Breast epithelium (tissue), 4 donors: ENCODE measurements around the gene NFKBIA. TPM values are rescaled to one million over a fixed set of nuclear protein-coding genes. Genes with fewer than 3 reads are reported as not detected.

Experiments used
- DNase-seq, 2 donors: peaks; one replicate each; pipeline ENCODE4 v3.0.0-alpha.2; 2019; ENCODE audit warnings: low spot score in 2 of 2
- H3K27ac ChIP-seq, 2 donors: fragments of 200-600 bp; sonication (generic) in 1 of 2; one replicate each; pipeline ENCODE4 v1.5.1; 2016 to 2019; ENCODE audit warnings: mild to moderate bottlenecking in 1 of 2
- H3K27me3 ChIP-seq, 2 donors: fragments of 200-600 bp; sonication (generic) in 1 of 2; one replicate each; pipeline versions ENCODE4 v1.5.1 to v1.6.0; 2017 to 2019; ENCODE audit warnings: control low read depth in 1 of 2, mild to moderate bottlenecking in 1 of 2
- H3K36me3 ChIP-seq: fragments of 200-600 bp; one replicate; pipeline ENCODE4 v1.5.1; 2019
- H3K4me1 ChIP-seq, 2 donors: fragments of 200-600 bp; sonication (generic); one replicate each; pipeline ENCODE4 v1.5.1; 2016 to 2019; ENCODE audit warnings: control low read depth in 1 of 2
- H3K4me3 ChIP-seq, 3 donors: fragments of 200-600 bp; sonication (generic); 1 replicate in 2 of 3; 2 replicates in 1 of 3; pipeline ENCODE4 v1.5.1; 2016 to 2019; ENCODE audit warnings: mild to moderate bottlenecking in 3 of 3, moderate library complexity in 2 of 3
- H3K9me3 ChIP-seq, 2 donors: fragments of 200-600 bp; sonication (generic) in 1 of 2; one replicate each; pipeline ENCODE4 v1.5.1; 2016 to 2019; ENCODE audit warnings: control low read depth in 1 of 2
- CTCF ChIP-seq, 3 donors: fragments of 450-650 bp; IDR thresholded peaks; one replicate each; pipeline ENCODE4 v1.5.1; 2016 to 2017; ENCODE audit warnings: antibody characterized with exemption in 3 of 3, mild to moderate bottlenecking in 3 of 3, moderate library complexity in 3 of 3
- POLR2A ChIP-seq: fragments of 450-650 bp; IDR thresholded peaks from one replicate; pipeline ENCODE4 v1.6.1; 2016; ENCODE audit warnings: antibody characterized with exemption, mild to moderate bottlenecking, moderate library complexity
- POLR2AphosphoS5 ChIP-seq, 3 donors: sonication (generic); formaldehyde crosslinking; IDR thresholded peaks; one replicate each; pipeline ENCODE4 v1.6.1; 2017; ENCODE audit warnings: antibody characterized with exemption in 3 of 3
- intact Hi-C: fragments of 100-400 bp; cut with DNase I; formaldehyde crosslinking; loops from one replicate; pipeline ENCODE4 v1.15.1; 2023; ENCODE audit warnings: low total_unique reads
- total RNA-seq, 3 donors: library from RNA; depleted of rRNA; stranded (reverse); fragments of >200 nt; gene quantifications; one replicate each; pipeline ENCODE4 v1.1.0, GENCODE V29; 2016

NFKBIA gene
- total RNA-seq, 3 donors from 2014 or later, result 418 to 546 (median 422) TPM

GRCh38 chr14:35394326-35395013, 10.1 kb downstream of the NFKBIA start:
- Histone ChIP-seq H3K4me3 (no peak overlapping the region), H3K36me3 (no peaks in the 10 kb centered on the region), H3K27me3 (no peaks in the 10 kb centered on the region), H3K4me1 (peaks cover 0 to 7% of the 10 kb centered on the region in 2 donors), H3K27ac (peak overlapping the region in 1 of 2 donors; percentile 32), H3K9me3 (no peaks in the 10 kb centered on the region)
- DNase-seq, result no peak
- TF ChIP-seq CTCF (IDR thresholded peaks at IDR 0.05) (no peak), POLR2A (no peak), POLR2AphosphoS5 (IDR thresholded peaks at IDR 0.05) (no peak)
- intact Hi-C loops, result no loop called here

DNA sequence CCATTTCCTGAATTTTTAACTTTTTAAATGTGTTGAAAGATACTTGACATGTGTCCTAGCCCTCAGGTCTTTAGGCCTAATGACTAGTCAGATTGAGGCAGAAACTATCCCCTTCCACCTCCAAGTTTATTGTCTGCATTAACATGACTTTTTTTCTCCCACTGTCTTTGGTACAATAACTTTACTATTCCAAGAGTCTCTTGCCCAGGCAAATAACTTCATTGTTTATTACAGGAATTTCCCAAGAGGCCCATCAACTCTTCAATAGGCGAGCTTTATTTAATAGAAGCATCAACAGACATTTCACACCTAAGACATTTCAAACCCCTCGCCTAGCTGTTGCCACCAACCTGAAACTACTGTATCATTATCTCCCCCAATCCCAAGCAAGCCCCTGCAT, 10.7 kb downstream of the NFKBIA start:
- H3K4me1 ChIP-seq, result peaks cover 0 to 2% of the 10 kb centered on the region in 2 donors
- no peaks in the 10 kb centered on the region for H3K27me3 ChIP-seq
- TF ChIP-seq CTCF (IDR thresholded peaks at IDR 0.05), result no peak
- no peak for TF ChIP-seq POLR2A
- no peak for TF ChIP-seq POLR2AphosphoS5 (IDR thresholded peaks at IDR 0.05)
- DNase-seq, result no peak
- H3K9me3 ChIP-seq, result no peaks in the 10 kb centered on the region
- no peak overlapping the region for H3K4me3 ChIP-seq
- H3K36me3 ChIP-seq, result no peaks in the 10 kb centered on the region
- intact Hi-C loops, result no loop called here
- peak overlapping the region in 1 of 2 donors; percentile 32 for H3K27ac ChIP-seq

DNA sequence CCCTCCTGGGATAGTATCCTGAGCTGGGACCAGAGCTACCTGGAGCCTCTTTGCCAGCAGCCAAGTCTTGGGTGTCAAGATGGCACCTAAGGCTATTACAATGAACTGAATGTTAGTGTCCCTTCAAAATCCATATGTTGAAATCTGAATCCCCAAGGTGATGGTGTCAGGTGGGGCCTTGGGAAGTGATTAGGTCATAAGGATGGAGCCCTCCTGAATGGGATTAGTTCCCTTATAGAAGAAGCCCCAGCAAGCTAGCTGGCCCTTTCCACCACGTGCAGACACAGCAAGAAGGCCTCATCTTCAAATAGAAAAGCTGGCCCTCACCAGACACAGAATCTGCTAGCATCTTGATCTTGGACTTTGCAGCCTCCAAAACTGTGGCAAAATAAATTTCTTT, 12.4 kb downstream of the NFKBIA start:
- Histone ChIP-seq H3K4me1 (no peaks in the 10 kb centered on the region), H3K9me3 (no peaks in the 10 kb centered on the region), H3K4me3 (no peak overlapping the region), H3K27me3 (no peaks in the 10 kb centered on the region), H3K36me3 (no peaks in the 10 kb centered on the region), H3K27ac (no peak overlapping the region)
- intact Hi-C loops, result no loop called here
- no peak for TF ChIP-seq POLR2A
- TF ChIP-seq CTCF (IDR thresholded peaks at IDR 0.05), result no peak
- no peak for DNase-seq

GRCh38 chr14:35391388-35391710, 13.2 kb downstream of the NFKBIA start:
- H3K9me3 ChIP-seq, result no peaks in the 10 kb centered on the region
- H3K27me3 ChIP-seq, result no peaks in the 10 kb centered on the region
- no peak for DNase-seq
- H3K4me3 ChIP-seq, result no peak overlapping the region
- no peaks in the 10 kb centered on the region for H3K36me3 ChIP-seq
- H3K27ac ChIP-seq, result no peak overlapping the region
- H3K4me1 ChIP-seq, result no peaks in the 10 kb centered on the region
- TF ChIP-seq POLR2A (no peak), CTCF (IDR thresholded peaks at IDR 0.05) (no peak), POLR2AphosphoS5 (IDR thresholded peaks at IDR 0.05) (no peak)
- intact Hi-C loops, result no loop called here

DNA sequence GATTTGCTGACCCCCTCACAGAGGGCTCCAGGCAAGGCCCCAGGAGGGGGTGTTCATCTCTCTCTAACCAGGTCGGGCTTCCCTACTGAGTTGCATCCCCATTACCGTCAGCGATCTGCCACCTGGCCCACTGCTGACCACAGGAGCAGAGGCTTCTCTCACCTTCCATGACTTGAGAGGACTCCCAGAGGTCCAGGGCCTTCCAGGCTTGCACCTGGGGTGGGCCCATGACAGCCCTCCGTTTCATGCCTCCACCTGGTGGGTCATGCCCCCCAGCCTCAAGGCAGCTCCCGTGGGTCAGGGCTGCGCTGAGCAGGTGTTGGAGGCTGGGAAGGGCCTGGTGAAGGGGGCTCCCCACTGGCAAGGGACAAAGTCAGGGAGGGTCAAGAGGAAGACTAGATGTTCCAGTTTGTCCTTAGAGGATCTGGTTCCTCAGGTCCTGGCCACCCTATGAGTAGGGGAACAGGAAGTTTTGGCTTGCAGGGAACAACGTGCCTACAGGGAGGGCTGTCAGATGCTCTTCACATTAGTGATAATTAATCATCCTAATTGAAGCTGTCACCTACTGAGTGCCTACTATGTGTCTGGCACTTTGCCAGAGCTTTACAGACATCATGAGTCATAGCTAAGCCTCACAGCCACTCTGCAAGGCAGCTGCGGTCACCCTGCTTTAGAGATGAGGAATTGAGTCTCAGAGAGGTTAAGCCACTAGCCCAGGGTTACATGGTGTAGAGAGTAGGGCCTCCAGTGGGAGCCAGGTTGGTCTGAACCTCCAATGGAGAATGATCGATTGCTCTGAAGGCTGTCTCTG, 13.8 kb downstream of the NFKBIA start:
- TF ChIP-seq CTCF (IDR thresholded peaks at IDR 0.05), result no peak
- TF ChIP-seq POLR2AphosphoS5 (IDR thresholded peaks at IDR 0.05), result no peak
- TF ChIP-seq POLR2A, result no peak
- no peaks in the 10 kb centered on the region for H3K4me1 ChIP-seq
- no peak overlapping the region for H3K4me3 ChIP-seq
- no peak for DNase-seq
- H3K36me3 ChIP-seq, result no peaks in the 10 kb centered on the region
- H3K9me3 ChIP-seq, result no peaks in the 10 kb centered on the region
- intact Hi-C loops, result no loop called here
- H3K27me3 ChIP-seq, result no peaks in the 10 kb centered on the region
- H3K27ac ChIP-seq, result no peak overlapping the region
